GM03348 (cell line): ENCODE results near the gene SPECC1L.
"Not testable (repeated sequence)": the region's sequence is repeated elsewhere in the genome, so short reads cannot be mapped to it uniquely, and the experiment has no call there.

Experiments
- DNase-seq: peaks from one replicate; pipeline ENCODE4 v3.0.0; 2012; ENCODE audit warnings: low spot score

The SPECC1L gene, protein sequence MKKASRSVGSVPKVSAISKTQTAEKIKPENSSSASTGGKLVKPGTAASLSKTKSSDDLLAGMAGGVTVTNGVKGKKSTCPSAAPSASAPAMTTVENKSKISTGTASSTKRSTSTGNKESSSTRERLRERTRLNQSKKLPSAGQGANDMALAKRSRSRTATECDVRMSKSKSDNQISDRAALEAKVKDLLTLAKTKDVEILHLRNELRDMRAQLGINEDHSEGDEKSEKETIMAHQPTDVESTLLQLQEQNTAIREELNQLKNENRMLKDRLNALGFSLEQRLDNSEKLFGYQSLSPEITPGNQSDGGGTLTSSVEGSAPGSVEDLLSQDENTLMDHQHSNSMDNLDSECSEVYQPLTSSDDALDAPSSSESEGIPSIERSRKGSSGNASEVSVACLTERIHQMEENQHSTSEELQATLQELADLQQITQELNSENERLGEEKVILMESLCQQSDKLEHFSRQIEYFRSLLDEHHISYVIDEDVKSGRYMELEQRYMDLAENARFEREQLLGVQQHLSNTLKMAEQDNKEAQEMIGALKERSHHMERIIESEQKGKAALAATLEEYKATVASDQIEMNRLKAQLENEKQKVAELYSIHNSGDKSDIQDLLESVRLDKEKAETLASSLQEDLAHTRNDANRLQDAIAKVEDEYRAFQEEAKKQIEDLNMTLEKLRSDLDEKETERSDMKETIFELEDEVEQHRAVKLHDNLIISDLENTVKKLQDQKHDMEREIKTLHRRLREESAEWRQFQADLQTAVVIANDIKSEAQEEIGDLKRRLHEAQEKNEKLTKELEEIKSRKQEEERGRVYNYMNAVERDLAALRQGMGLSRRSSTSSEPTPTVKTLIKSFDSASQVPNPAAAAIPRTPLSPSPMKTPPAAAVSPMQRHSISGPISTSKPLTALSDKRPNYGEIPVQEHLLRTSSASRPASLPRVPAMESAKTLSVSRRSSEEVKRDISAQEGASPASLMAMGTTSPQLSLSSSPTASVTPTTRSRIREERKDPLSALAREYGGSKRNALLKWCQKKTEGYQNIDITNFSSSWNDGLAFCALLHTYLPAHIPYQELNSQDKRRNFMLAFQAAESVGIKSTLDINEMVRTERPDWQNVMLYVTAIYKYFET

GRCh38 chr22:24270556-24271385, at the start of gene SPECC1L:
Gene SPECC1L, plus strand, starts transcription at chr22:24270831. Its CDS starts 31,401 bp downstream, at chr22:24302232.
- peak; percentile 98 for DNase-seq

- no peak for DNase-seq
Observed at GRCh38 chr22:24224468-24224867, 46.2 kb upstream of the SPECC1L start.

GRCh38 chr22:24225044-24225601, 45.5 kb upstream of the SPECC1L start:
- no peak for DNase-seq

DNA sequence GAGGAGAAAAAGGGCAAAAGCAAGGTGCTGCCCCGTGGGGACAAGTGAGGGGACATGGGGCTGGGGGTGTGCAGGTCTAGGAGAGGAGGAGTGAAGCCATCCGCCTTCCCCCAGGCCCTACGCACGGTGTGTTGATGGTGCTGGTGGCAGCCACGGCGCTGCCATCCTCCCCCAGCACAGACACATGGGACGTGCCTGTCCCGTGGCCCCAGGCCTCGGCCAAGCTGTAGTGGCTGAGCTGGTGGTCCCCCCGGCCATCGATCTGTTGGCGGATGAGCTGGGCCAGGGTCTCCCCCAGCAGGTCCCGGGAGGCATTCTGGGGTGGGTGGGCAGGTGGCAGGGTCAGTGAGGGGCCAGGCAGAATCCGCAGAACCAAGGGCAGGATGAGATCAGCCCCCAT, 44.7 kb upstream of the SPECC1L start:
- DNase-seq = no peak

GRCh38 chr22:24230911-24231656, 39.5 kb upstream of the SPECC1L start:
- DNase-seq = peak; percentile 34

- DNase-seq = no peak
Observed at GRCh38 chr22:24231706-24232105, 38.9 kb upstream of the SPECC1L start.

- no peak for DNase-seq
Observed at GRCh38 chr22:24232124-24232523, 38.5 kb upstream of the SPECC1L start.

GRCh38 chr22:24232725-24233124, 37.9 kb upstream of the SPECC1L start:
- DNase-seq = no peak

DNA sequence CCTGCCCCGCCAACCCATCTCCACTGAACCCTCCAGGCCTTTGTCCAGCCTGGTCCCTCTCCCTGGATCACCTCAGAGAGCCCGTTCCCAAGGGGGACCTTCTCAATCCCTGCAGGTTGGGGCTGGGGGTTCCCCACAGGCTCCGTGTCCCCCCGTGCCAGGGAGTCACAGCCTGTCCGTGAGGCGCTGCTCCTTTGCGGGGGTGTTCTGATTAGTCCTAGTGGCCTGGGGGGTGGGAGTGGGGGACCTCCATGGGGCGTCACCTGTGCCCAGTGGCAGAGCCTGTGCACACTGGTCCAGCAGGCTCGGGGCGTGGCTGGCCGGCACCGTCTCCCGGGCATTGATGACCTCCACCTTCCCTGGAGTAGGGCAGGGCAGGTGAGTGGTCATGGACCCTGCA, 37.4 kb upstream of the SPECC1L start:
- no peak for DNase-seq

- DNase-seq = no peak
Observed at GRCh38 chr22:24233816-24234215, 36.8 kb upstream of the SPECC1L start.

- DNase-seq = no peak
Observed at GRCh38 chr22:24235315-24235714, 35.3 kb upstream of the SPECC1L start.

GRCh38 chr22:24236656-24237055, 34.0 kb upstream of the SPECC1L start:
- no peak for DNase-seq

- not testable (repeated sequence) for DNase-seq
Observed at GRCh38 chr22:24238101-24238694, 32.4 kb upstream of the SPECC1L start.

GRCh38 chr22:24240381-24240780, 30.2 kb upstream of the SPECC1L start:
- no peak for DNase-seq

- not testable (repeated sequence) for DNase-seq
Observed at GRCh38 chr22:24240985-24241692, 29.5 kb upstream of the SPECC1L start.

- peak; percentile 1 for DNase-seq
Observed at GRCh38 chr22:24243417-24243816, 27.2 kb upstream of the SPECC1L start.

DNA sequence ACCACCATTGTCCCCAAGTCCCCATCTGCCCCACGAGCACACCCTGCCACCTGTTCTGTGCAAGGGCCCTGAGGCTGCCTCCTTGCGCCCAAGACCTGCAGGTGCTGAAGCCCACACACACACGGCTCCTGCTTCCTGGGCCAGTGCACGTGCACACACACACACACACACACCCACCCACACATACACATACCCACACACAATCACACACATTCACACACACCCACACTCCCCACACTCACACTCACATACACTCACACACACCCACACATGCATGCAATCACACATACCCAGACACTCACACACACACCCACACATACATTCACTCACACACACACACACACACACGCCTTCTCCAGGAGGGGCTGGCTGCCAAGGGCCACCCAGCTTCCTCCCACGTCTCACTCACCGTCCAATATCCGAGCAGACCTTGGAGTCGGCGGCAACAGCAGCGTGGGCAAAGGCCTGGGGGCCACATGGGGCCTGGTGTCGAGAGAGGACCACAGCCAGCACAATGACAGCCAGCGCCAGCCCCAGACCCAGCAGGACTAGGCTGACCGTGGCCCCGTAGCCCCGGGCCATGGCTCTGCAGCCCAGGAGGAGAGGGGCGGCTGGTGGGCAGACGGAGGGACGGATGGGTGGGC, 26.4 kb upstream of the SPECC1L start:
- peak; percentile 0 for DNase-seq

- DNase-seq = not testable (repeated sequence)
Observed at GRCh38 chr22:24245030-24245431, 25.6 kb upstream of the SPECC1L start, which contains the start of gene GGT5. Gene GGT5, minus strand, starts transcription at chr22:24245082. Its CDS starts 357 bp downstream, at chr22:24244725.
